Eye (tissue), 1 donor: Measurements from ENCODE around the gene AXDND1.
"Not testable (repeated sequence)": the region's sequence is repeated elsewhere in the genome, so short reads cannot be mapped to it uniquely, and the experiment has no call there.

Experiments used
- DNase-seq: peaks from one replicate; pipeline ENCODE4 v3.0.0-alpha.2; 2015

Gene AXDND1

GRCh38 chr1:179474713-179475112 is 108.9 kb downstream of the AXDND1 start:
- no peak for DNase-seq

GRCh38 chr1:179476484-179476883 is 110.7 kb downstream of the AXDND1 start:
- DNase-seq: no peak

GRCh38 chr1:179478370-179478769 is 112.6 kb downstream of the AXDND1 start:
- DNase-seq: no peak

- DNase-seq: no peak
These were observed 124.8 kb downstream of the AXDND1 start for GRCh38 chr1:179490611-179491010.

- no peak for DNase-seq
These were observed 127.6 kb downstream of the AXDND1 start for GRCh38 chr1:179493323-179493722.

GRCh38 chr1:179506199-179506598 is 140.4 kb downstream of the AXDND1 start:
- DNase-seq: no peak

- DNase-seq: no peak
These were observed 143.6 kb downstream of the AXDND1 start for GRCh38 chr1:179509384-179509783.

- no peak for DNase-seq
These were observed 144.3 kb downstream of the AXDND1 start for GRCh38 chr1:179510038-179510437.

GRCh38 chr1:179516976-179517705 is 151.4 kb downstream of the AXDND1 start:
- no peak for DNase-seq

- not testable (repeated sequence) for DNase-seq
These were observed 152.8 kb downstream of the AXDND1 start for GRCh38 chr1:179518544-179518943.

GRCh38 chr1:179529482-179530195 is 163.9 kb downstream of the AXDND1 start:
- DNase-seq: no peak

- no peak for DNase-seq
These were observed 164.6 kb downstream of the AXDND1 start for GRCh38 chr1:179530352-179530751.

GRCh38 chr1:179541774-179542173 is 176.0 kb downstream of the AXDND1 start:
- DNase-seq: no peak

- no peak for DNase-seq
These were observed 179.6 kb downstream of the AXDND1 start for GRCh38 chr1:179545321-179545720.

GRCh38 chr1:179547021-179547535 is 181.3 kb downstream of the AXDND1 start:
- DNase-seq: no peak

- no peak for DNase-seq
These were observed 183.0 kb downstream of the AXDND1 start for GRCh38 chr1:179548666-179549367.

GRCh38 chr1:179549368-179549700 is 183.6 kb downstream of the AXDND1 start:
- DNase-seq: no peak

GRCh38 chr1:179550746-179551682 is 185.2 kb downstream of the AXDND1 start:
- peak; percentile 36 for DNase-seq

- no peak for DNase-seq
These were observed 188.7 kb downstream of the AXDND1 start for GRCh38 chr1:179554427-179554826.

GRCh38 chr1:179558078-179558477 is 192.3 kb downstream of the AXDND1 start:
- DNase-seq: no peak

GRCh38 chr1:179575497-179576314 is 209.9 kb downstream of the AXDND1 start, which contains the start of gene NPHS2:
TSS of gene NPHS2 (minus strand) at chr1:179575948. CDS start at chr1:179575864, 84 bp downstream.
- peak; percentile 50 for DNase-seq
